ENCODE results near the gene KCTD2. TPM values are rescaled to one million over a fixed set of nuclear protein-coding genes. Genes with fewer than 3 reads are reported as not detected.
A peak's percentile ranks its signal among the peaks of the same experiment; 100 is the strongest.

KCTD2 gene
- total RNA-seq, result 100 to 1,000 TPM in 1 of 2 donors, 10 to 100 TPM in 1; 24.4 to 104 TPM

GRCh38 chr17:75046407-75047289, at the start of gene KCTD2, which contains the start of gene ATP5PD:
Gene KCTD2 (plus strand): TSS chr17:75047225. CDS start chr17:75047251, 26 bp downstream.
Gene ATP5PD (minus strand): TSS chr17:75046969. CDS start chr17:75042650, 4,319 bp downstream.
- Histone ChIP-seq H3K36me3 (no peaks in the 10 kb centered on the region), H3K27ac (peak within 1 kb of the TSS; percentile 77 to 86), H3K4me3 (peak within 1 kb of the TSS; percentile 74 to 81), H3K9me3 (no peaks in the 10 kb centered on the region), H3K27me3 (replicated peaks; ENCODE audit: insufficient read depth) (no peaks in the 10 kb centered on the region), H3K4me1 (replicated peaks) (no peaks in the 10 kb centered on the region)
- WGBS, result 0% methylated on average over 24 of the region's 72 CpGs
- intact Hi-C loops (cut with DNase I), result no loop called here
- TF ChIP-seq CTCF (IDR thresholded peaks at IDR 0.05), result peak in 1 of 4 experiments; percentile 18
- TF ChIP-seq POLR2A (IDR thresholded peaks at IDR 0.05), result peak; percentile 83
- TF ChIP-seq POLR2AphosphoS5 (IDR thresholded peaks at IDR 0.05), result peak; percentile 97
- peak; percentile 95 for DNase-seq (ENCODE audit: low spot score)

GRCh38 chr17:74998783-74999182, 48.2 kb upstream of the KCTD2 start:
- DNase-seq (ENCODE audit: low spot score), result no peak
- WGBS, result 90% methylated on average over 6 of the region's 6 CpGs
- Histone ChIP-seq H3K27me3 (replicated peaks; ENCODE audit: insufficient read depth) (no peaks in the 10 kb centered on the region), H3K27ac (no peak overlapping the region), H3K4me3 (no peak overlapping the region), H3K9me3 (no peaks in the 10 kb centered on the region), H3K36me3 (no peaks in the 10 kb centered on the region), H3K4me1 (replicated peaks) (no peaks in the 10 kb centered on the region)
- intact Hi-C loops (cut with DNase I), result no loop called here
- TF ChIP-seq CTCF (IDR thresholded peaks at IDR 0.05) (no peak), POLR2A (IDR thresholded peaks at IDR 0.05) (no peak), POLR2AphosphoS5 (IDR thresholded peaks at IDR 0.05) (no peak)

- WGBS, result 85% methylated on average over 4 of the region's 4 CpGs
- no peaks in the 10 kb centered on the region for H3K4me1 ChIP-seq (replicated peaks)
- H3K27ac ChIP-seq, result no peak overlapping the region
- intact Hi-C loops (cut with DNase I), result no loop called here
- no peak overlapping the region for H3K4me3 ChIP-seq
- DNase-seq (ENCODE audit: low spot score), result no peak
- H3K36me3 ChIP-seq, result no peaks in the 10 kb centered on the region
- no peaks in the 10 kb centered on the region for H3K9me3 ChIP-seq
- no peak for TF ChIP-seq POLR2AphosphoS5 (IDR thresholded peaks at IDR 0.05)
- no peak for TF ChIP-seq POLR2A (IDR thresholded peaks at IDR 0.05)
- TF ChIP-seq CTCF (IDR thresholded peaks at IDR 0.05), result no peak
- no peaks in the 10 kb centered on the region for H3K27me3 ChIP-seq (replicated peaks; ENCODE audit: insufficient read depth)
Measured at GRCh38 chr17:74999523-74999922, 47.5 kb upstream of the KCTD2 start.

- 93% methylated on average over 12 of the region's 15 CpGs for WGBS
- TF ChIP-seq CTCF (IDR thresholded peaks at IDR 0.05), result no peak
- TF ChIP-seq POLR2AphosphoS5 (IDR thresholded peaks at IDR 0.05), result no peak
- TF ChIP-seq POLR2A (IDR thresholded peaks at IDR 0.05), result no peak
- H3K9me3 ChIP-seq, result no peaks in the 10 kb centered on the region
Measured at GRCh38 chr17:75001915-75002843, 44.8 kb upstream of the KCTD2 start.

More at GRCh38 chr17:75001915-75002843, 44.8 kb upstream of the KCTD2 start:
- intact Hi-C loops (cut with DNase I), result no loop called here
- Histone ChIP-seq H3K36me3 (no peaks in the 10 kb centered on the region), H3K4me1 (replicated peaks) (no peaks in the 10 kb centered on the region), H3K27ac (no peak overlapping the region), H3K4me3 (no peak overlapping the region), H3K27me3 (replicated peaks; ENCODE audit: insufficient read depth) (no peaks in the 10 kb centered on the region)
- no peak for DNase-seq (ENCODE audit: low spot score)
